ENCODE results near the gene SMC3.
A peak's percentile ranks its signal among the peaks of the same experiment; 100 is the strongest.
"Not testable (repeated sequence)": the region's sequence is repeated elsewhere in the genome, so short reads cannot be mapped to it uniquely, and the experiment has no call there.

The SMC3 gene

GRCh38 chr10:110597476-110597875 is 30.0 kb downstream of the SMC3 start:
- DNase-seq: no peak

DNA sequence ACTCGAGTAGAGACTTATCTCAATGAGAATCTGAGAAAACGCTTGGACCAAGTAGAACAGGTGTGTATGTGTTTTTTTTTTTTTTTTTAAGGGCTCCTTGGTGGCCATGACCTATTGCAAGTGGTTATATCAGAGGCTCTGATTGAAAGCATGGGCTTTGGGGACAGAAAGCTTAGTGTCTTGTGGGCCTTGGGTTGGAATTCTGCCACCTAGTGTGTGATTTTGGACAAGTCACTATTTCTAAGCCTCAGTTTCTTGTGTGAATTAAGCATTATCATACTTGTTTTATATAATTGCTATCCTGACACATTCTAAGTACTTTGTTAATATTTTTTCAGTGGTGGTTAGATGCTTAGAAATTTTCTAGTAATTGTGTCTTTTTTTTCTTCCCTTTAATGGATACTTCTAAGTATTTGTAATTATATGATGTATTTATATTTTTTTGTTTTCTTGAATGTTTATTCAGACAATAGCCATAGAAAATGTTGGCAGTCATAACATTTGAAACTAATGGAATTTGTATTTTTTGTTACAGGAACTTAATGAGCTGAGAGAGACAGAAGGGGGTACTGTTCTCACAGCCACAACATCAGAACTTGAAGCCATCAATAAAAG is 33.1 kb downstream of the SMC3 start:
- peak in 1 of 2 donors; percentile 61 for DNase-seq

- no peak for DNase-seq
Observed at GRCh38 chr10:110601581-110601980, 34.1 kb downstream of the SMC3 start.

GRCh38 chr10:110608087-110608486 is 40.6 kb downstream of the SMC3 start:
- no peak for DNase-seq

GRCh38 chr10:110609605-110610004 is 42.1 kb downstream of the SMC3 start:
- no peak for DNase-seq

DNA sequence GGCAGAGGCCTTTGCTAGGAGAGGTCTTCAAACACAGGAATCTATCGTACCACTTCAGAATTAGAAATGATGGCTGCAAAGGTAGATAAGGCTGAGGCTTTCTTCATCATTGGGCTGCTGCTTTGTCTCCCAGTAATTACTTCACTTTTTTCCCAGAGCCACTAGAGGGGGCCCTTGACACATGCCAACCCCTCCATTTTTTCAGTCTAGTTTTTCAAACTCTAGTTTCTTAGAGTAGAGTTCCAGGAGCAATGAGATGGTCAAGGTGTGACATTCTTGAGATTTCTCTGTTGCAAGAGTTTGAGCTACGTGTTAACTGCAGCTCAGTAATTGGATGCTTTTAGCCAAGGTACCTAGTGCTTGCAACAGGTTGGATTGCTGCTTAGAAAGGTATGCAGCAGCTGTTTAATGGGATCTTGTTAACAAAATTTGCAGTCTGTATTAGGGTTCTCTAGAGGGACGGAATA is 42.8 kb downstream of the SMC3 start:
- peak; percentile 31 to 65 for DNase-seq

DNA sequence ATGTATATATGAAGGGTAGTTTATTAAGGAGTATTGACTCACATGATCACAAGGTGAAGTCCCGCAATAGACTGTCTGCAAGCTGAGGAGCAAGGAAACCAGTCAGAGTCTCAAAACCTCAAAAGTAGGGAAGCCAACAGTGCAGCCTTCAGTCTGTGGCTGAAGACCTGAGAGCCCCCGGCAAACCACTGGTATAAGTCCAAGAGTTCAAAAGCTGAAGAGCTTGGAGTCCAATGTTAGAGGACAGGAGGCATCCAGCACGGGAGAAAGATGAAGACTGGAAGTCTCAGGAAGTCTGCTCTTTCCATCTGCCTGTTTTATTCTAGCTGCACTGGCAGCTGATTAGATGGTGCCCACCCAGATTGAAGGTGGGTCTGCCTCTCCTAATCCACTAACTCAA is 43.3 kb downstream of the SMC3 start:
- not testable (repeated sequence) for DNase-seq

- no peak for DNase-seq
Observed at GRCh38 chr10:110612087-110612486, 44.6 kb downstream of the SMC3 start.

- no peak for DNase-seq
Observed at GRCh38 chr10:110612629-110613028, 45.1 kb downstream of the SMC3 start.

- DNase-seq: no peak
Observed at GRCh38 chr10:110613341-110613995, 46.0 kb downstream of the SMC3 start.

GRCh38 chr10:110613996-110614495 is 46.6 kb downstream of the SMC3 start:
- DNase-seq: no peak

- no peak for DNase-seq
Observed at GRCh38 chr10:110615057-110615747, 47.7 kb downstream of the SMC3 start.

GRCh38 chr10:110616493-110617033 is 49.1 kb downstream of the SMC3 start:
- no peak for DNase-seq

DNA sequence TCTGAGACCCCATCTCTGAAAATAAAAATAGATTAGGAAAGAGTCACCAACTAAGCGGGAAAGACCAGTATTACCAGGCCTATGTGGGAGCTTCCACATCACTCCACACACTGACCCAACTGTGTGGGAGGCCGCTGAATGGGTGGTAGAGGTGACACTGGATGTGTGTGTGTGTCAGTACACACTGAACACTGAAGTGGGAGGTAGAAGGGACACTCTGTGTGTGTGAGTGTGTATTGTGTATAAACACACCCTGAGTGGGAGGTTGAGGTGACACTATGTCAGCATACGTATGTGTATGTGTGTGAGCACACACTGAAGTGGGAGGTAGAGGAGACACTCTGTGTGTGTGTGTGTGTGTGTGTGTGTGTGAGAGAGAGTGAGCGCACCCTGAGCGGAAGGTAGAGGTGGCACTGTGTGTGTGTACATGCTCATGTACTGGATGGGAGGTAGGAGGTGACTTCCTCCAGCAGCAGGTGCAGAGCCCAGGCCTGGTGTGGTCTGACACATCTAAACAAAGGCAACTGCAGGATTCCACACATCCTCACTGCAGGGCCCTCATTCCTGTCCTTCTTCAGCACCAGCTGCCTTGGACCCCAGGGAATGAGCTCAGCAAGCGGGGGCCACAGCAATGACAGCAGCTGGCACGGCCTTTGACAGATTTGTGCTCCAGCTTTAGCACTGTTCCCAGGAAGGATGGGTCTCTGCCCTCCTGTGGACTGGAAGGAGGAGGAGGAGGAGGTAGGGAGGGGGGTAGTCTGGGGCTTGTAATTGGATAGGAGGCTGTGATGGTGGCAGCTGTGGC is 50.1 kb downstream of the SMC3 start:
- DNase-seq: peak in 1 of 2 donors; percentile 14

- DNase-seq: no peak
Observed at GRCh38 chr10:110618230-110618610, 50.7 kb downstream of the SMC3 start.

GRCh38 chr10:110619514-110620397 is 52.3 kb downstream of the SMC3 start:
- DNase-seq: no peak

DNA sequence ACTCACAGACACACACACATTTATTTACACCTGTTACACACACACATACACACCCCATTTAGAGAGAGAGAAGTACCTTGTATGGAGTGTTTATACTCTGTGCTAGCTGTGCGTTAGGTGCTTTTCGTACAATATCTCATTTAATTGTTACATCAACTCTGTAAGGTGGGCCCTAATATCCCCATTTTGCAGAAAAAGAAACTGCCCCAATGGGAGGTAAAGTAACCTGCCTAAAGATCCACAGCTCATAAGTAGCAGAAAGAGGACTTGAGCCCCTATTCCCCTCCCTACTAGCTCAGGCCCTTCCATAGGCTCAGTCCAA is 52.9 kb downstream of the SMC3 start:
- no peak for DNase-seq

DNA sequence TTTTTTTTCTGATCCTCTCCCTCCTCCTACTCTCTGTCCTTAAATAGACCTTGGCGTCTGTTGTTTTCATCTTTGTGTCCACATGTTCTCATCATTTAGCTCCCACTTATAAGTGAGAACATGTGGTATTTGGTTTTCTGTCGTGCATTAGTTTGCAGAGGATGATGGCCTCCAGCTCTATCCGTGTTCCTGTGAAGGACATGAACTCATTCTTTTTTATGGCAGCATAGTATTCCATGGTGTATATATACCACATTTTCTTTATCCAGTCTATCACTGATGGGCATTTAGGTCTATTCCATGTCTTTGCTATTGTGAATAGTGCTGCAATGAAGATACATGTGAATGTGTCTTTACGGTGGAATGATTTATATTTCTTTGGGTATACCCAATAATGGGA is 55.8 kb downstream of the SMC3 start:
- not testable (repeated sequence) for DNase-seq

GRCh38 chr10:110625356-110625894 is 57.9 kb downstream of the SMC3 start:
- no peak for DNase-seq

GRCh38 chr10:110625951-110626855 is 58.7 kb downstream of the SMC3 start:
- no peak for DNase-seq

Data from CD4-positive, alpha-beta T cell treated with Interleukin-1 beta for 1 hour (primary cell).